HepG2 (cell line): Measurements from ENCODE around the gene DTNB. TPM values are rescaled to one million over a fixed set of nuclear protein-coding genes. Genes with fewer than 3 reads are reported as not detected.

ENCODE experiments used
- FOXA3 ChIP-seq: IDR thresholded peaks from 2 replicates; pipeline ENCODE4 v1.6.1; 2016; ENCODE audit warnings: missing genetic modification reagents, missing compliant biosample characterization
- GLI4 ChIP-seq: sonication (generic); formaldehyde crosslinking; IDR thresholded peaks from 2 replicates; pipeline ENCODE4 v1.5.1; 2020; ENCODE audit warnings: missing genetic modification reagents, mild to moderate bottlenecking, moderate library complexity, borderline replicate concordance
- HHEX ChIP-seq: IDR thresholded peaks from 2 replicates; pipeline ENCODE4 v1.6.1; 2016; ENCODE audit warnings: control low read depth
- HOXA5 ChIP-seq: sonication (generic); formaldehyde crosslinking; IDR thresholded peaks from 2 replicates; pipeline ENCODE4 v1.4.0; 2020; ENCODE audit warnings: missing genetic modification reagents
- KDM2A ChIP-seq: sonication (generic); formaldehyde crosslinking; IDR thresholded peaks from 2 replicates; pipeline ENCODE4 v1.4.0; 2020; ENCODE audit warnings: low read depth, missing genetic modification reagents, borderline replicate concordance
- KMT2A ChIP-seq: sonication (generic); formaldehyde crosslinking; IDR thresholded peaks from 2 replicates; pipeline ENCODE4 v1.4.0; 2020; ENCODE audit warnings: missing genetic modification reagents
- MAFF ChIP-seq: IDR thresholded peaks from 2 replicates; pipeline ENCODE4 v1.6.1; 2011; ENCODE audit warnings: low read depth, low read length, improper control_type of control experiment
- MLLT10 ChIP-seq: sonication (generic); formaldehyde crosslinking; IDR thresholded peaks from 2 replicates; pipeline ENCODE4 v1.4.0; 2020; ENCODE audit warnings: missing genetic modification reagents
- MTF1 ChIP-seq: sonication (generic); formaldehyde crosslinking; IDR thresholded peaks from 2 replicates; pipeline ENCODE4 v1.5.0; 2020; ENCODE audit warnings: missing genetic modification reagents
- NFRKB ChIP-seq: fragments of 450-650 bp; IDR thresholded peaks from 2 replicates; pipeline ENCODE4 v1.6.1; 2017
- RBAK ChIP-seq: sonication (generic); formaldehyde crosslinking; IDR thresholded peaks from 2 replicates; pipeline ENCODE4 v1.5.1; 2020; ENCODE audit warnings: mild to moderate bottlenecking, missing genetic modification reagents
- SATB2 ChIP-seq: sonication (generic); formaldehyde crosslinking; IDR thresholded peaks from 2 replicates; pipeline ENCODE4 v1.5.0; 2020; ENCODE audit warnings: missing genetic modification reagents
- SPEN ChIP-seq: sonication (generic); formaldehyde crosslinking; IDR thresholded peaks from 2 replicates; pipeline ENCODE4 v1.5.1; 2020; ENCODE audit warnings: low read depth, mild to moderate bottlenecking, missing genetic modification reagents
- TBL1XR1 ChIP-seq: fragments of 150-350 bp; IDR thresholded peaks from 2 replicates; pipeline ENCODE4 v1.6.1; 2014; ENCODE audit warnings: borderline replicate concordance, low read length; ENCODE audit not compliant: partially characterized antibody
- ZBTB8A ChIP-seq: sonication (generic); formaldehyde crosslinking; IDR thresholded peaks from 2 replicates; pipeline ENCODE4 v1.4.0; 2020; ENCODE audit warnings: mild to moderate bottlenecking, low read depth, missing genetic modification reagents, borderline replicate concordance
- ZFAT ChIP-seq: sonication (generic); formaldehyde crosslinking; conservative IDR thresholded peaks from 2 replicates; pipeline ENCODE4 v1.8.1; 2023; ENCODE audit warnings: missing genetic modification reagents, inconsistent platforms
- ZNF20 ChIP-seq: sonication (generic); formaldehyde crosslinking; IDR thresholded peaks from 2 replicates; pipeline ENCODE4 v1.4.0; 2020; ENCODE audit warnings: mild to moderate bottlenecking, moderate library complexity, missing genetic modification reagents
- ZNF24 ChIP-seq: fragments of 450-650 bp; IDR thresholded peaks from 2 replicates; pipeline ENCODE4 v1.6.1; 2017; ENCODE audit warnings: antibody characterized with exemption, mild to moderate bottlenecking
- ZNF552 ChIP-seq: sonication (generic); formaldehyde crosslinking; IDR thresholded peaks from 2 replicates; pipeline ENCODE4 v1.9.0; 2022; ENCODE audit warnings: missing genetic modification reagents, mild to moderate bottlenecking, borderline replicate concordance
- ZNF567 ChIP-seq: sonication (generic); formaldehyde crosslinking; IDR thresholded peaks from 2 replicates; pipeline ENCODE4 v1.8.1; 2023; ENCODE audit warnings: mild to moderate bottlenecking, missing genetic modification reagents, borderline replicate concordance
- ZNF607 ChIP-seq: sonication (generic); formaldehyde crosslinking; IDR thresholded peaks from 2 replicates; pipeline ENCODE4 v1.5.1; 2020; ENCODE audit warnings: missing genetic modification reagents, mild to moderate bottlenecking, borderline replicate concordance
- ZNF773 ChIP-seq: sonication (generic); formaldehyde crosslinking; IDR thresholded peaks from 2 replicates; pipeline ENCODE4 v1.4.0; 2020; ENCODE audit warnings: missing genetic modification reagents, borderline replicate concordance
- polyA plus RNA-seq, 8 experiments: library from polyadenylated mRNA; depleted of rRNA in 3 of 8; stranded (reverse) in 7 of 8; unstranded in 1 of 8; fragments of >200 nt; fragmentation: Illumina TruSeq in 4 of 8; extraction: Trizol in 4 of 8; gene quantifications; 2 replicates each; pipeline versions ENCODE4 v1.2.1 to v1.2.3, GENCODE V29; 2011 to 2016; ENCODE audit warnings: low read depth in 4 of 8, missing spikeins in 1 of 8, mixed read lengths in 1 of 8; ENCODE audit not compliant: insufficient read depth in 1 of 8
- total RNA-seq, 5 experiments: library from RNA; depleted of rRNA; stranded (reverse); fragments of >200 nt; fragmentation: Illumina TruSeq; extraction: Trizol; gene quantifications; 2 replicates each; pipeline ENCODE4 v1.2.3, GENCODE V29; 2016; ENCODE audit warnings: low read depth in 1 of 5
- TF ChIP-seq, protein P1 (sequence below): sonication (generic); formaldehyde crosslinking; IDR thresholded peaks from 2 replicates; pipeline ENCODE4 v1.5.0; 2020; ENCODE audit warnings: mild to moderate bottlenecking, missing genetic modification reagents, borderline replicate concordance
- TF ChIP-seq, protein P2 (sequence below): sonication (generic); formaldehyde crosslinking; conservative IDR thresholded peaks from 2 replicates; pipeline ENCODE4 v1.4.0; 2020; ENCODE audit warnings: mild to moderate bottlenecking, missing genetic modification reagents, moderate library complexity
- TF ChIP-seq, protein P3 (sequence below): sonication (generic); formaldehyde crosslinking; IDR thresholded peaks from 2 replicates; pipeline ENCODE4 v1.8.0; 2022; ENCODE audit warnings: mild to moderate bottlenecking, missing genetic modification reagents, moderate library complexity

DTNB gene
- total and polyA plus RNA-seq, 2 of the 13 experiments (the other 11 are each of a cell fraction or from before 2014, with no cell fraction given) = 14.4 to 23.9 TPM

DNA sequence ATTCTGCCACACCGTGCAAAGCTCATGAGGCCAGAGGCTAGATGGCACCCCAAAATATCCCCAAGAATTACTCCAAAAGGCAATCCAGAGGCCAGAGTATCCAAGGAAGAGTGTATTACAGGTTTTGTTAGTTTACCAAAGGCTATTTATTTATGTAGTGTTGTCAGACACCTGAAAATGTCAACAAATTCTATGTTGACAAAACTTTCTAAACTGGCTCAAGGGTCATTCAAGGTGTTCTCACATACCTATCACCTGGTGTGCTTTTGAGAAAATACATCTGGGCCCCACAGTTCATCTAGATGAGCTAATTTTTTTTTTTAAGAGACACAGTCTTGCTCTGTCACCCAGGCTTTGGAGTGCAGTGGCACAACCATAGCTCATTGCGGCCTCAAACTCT lies 12.4 kb upstream of the DTNB start (continued):
- TF ChIP-seq, protein P1, sequence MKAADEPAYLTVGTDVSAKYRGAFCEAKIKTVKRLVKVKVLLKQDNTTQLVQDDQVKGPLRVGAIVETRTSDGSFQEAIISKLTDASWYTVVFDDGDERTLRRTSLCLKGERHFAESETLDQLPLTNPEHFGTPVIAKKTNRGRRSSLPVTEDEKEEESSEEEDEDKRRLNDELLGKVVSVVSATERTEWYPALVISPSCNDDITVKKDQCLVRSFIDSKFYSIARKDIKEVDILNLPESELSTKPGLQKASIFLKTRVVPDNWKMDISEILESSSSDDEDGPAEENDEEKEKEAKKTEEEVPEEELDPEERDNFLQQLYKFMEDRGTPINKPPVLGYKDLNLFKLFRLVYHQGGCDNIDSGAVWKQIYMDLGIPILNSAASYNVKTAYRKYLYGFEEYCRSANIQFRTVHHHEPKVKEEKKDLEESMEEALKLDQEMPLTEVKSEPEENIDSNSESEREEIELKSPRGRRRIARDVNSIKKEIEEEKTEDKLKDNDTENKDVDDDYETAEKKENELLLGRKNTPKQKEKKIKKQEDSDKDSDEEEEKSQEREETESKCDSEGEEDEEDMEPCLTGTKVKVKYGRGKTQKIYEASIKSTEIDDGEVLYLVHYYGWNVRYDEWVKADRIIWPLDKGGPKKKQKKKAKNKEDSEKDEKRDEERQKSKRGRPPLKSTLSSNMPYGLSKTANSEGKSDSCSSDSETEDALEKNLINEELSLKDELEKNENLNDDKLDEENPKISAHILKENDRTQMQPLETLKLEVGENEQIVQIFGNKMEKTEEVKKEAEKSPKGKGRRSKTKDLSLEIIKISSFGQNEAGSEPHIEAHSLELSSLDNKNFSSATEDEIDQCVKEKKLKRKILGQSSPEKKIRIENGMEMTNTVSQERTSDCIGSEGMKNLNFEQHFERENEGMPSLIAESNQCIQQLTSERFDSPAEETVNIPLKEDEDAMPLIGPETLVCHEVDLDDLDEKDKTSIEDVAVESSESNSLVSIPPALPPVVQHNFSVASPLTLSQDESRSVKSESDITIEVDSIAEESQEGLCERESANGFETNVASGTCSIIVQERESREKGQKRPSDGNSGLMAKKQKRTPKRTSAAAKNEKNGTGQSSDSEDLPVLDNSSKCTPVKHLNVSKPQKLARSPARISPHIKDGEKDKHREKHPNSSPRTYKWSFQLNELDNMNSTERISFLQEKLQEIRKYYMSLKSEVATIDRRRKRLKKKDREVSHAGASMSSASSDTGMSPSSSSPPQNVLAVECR (CRISPR knock-in tag) = peak; percentile 14; the same call in 1 of the 2 replicates
- no peak for TF ChIP-seq RBAK (CRISPR knock-in tag)
- TF ChIP-seq, protein P2, sequence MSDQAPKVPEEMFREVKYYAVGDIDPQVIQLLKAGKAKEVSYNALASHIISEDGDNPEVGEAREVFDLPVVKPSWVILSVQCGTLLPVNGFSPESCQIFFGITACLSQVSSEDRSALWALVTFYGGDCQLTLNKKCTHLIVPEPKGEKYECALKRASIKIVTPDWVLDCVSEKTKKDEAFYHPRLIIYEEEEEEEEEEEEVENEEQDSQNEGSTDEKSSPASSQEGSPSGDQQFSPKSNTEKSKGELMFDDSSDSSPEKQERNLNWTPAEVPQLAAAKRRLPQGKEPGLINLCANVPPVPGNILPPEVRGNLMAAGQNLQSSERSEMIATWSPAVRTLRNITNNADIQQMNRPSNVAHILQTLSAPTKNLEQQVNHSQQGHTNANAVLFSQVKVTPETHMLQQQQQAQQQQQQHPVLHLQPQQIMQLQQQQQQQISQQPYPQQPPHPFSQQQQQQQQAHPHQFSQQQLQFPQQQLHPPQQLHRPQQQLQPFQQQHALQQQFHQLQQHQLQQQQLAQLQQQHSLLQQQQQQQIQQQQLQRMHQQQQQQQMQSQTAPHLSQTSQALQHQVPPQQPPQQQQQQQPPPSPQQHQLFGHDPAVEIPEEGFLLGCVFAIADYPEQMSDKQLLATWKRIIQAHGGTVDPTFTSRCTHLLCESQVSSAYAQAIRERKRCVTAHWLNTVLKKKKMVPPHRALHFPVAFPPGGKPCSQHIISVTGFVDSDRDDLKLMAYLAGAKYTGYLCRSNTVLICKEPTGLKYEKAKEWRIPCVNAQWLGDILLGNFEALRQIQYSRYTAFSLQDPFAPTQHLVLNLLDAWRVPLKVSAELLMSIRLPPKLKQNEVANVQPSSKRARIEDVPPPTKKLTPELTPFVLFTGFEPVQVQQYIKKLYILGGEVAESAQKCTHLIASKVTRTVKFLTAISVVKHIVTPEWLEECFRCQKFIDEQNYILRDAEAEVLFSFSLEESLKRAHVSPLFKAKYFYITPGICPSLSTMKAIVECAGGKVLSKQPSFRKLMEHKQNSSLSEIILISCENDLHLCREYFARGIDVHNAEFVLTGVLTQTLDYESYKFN = peak; percentile 40; the same call in 1 of the 2 replicates
- no peak for TF ChIP-seq HOXA5 (CRISPR knock-in tag)
- TF ChIP-seq, protein P3, sequence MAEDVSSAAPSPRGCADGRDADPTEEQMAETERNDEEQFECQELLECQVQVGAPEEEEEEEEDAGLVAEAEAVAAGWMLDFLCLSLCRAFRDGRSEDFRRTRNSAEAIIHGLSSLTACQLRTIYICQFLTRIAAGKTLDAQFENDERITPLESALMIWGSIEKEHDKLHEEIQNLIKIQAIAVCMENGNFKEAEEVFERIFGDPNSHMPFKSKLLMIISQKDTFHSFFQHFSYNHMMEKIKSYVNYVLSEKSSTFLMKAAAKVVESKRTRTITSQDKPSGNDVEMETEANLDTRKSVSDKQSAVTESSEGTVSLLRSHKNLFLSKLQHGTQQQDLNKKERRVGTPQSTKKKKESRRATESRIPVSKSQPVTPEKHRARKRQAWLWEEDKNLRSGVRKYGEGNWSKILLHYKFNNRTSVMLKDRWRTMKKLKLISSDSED = no peak
- no peak for TF ChIP-seq ZNF607
- no peak for TF ChIP-seq SPEN
- no peak for TF ChIP-seq ZNF773
- no peak for TF ChIP-seq ZNF552 (CRISPR knock-in tag)
- no peak for TF ChIP-seq TBL1XR1
- no peak for TF ChIP-seq GLI4 (CRISPR knock-in tag)
- TF ChIP-seq KMT2A = no peak
- TF ChIP-seq SATB2 (CRISPR knock-in tag) = no peak
- no peak for TF ChIP-seq MAFF
- TF ChIP-seq NFRKB = no peak
- no peak for TF ChIP-seq MTF1
- no peak for TF ChIP-seq ZNF567
- TF ChIP-seq ZBTB8A (CRISPR knock-in tag) = no peak
- no peak for TF ChIP-seq ZFAT
- TF ChIP-seq KDM2A (CRISPR knock-in tag) = no peak
- TF ChIP-seq HHEX (CRISPR knock-in tag) = peak; percentile 54; the same call in 1 of the 2 replicates
- no peak for TF ChIP-seq MLLT10 (CRISPR knock-in tag)
- peak; percentile 43 for TF ChIP-seq FOXA3
- no peak for TF ChIP-seq ZNF20
- TF ChIP-seq ZNF24 = no peak
